ENCODE measurements around the gene PAQR4.

DNA sequence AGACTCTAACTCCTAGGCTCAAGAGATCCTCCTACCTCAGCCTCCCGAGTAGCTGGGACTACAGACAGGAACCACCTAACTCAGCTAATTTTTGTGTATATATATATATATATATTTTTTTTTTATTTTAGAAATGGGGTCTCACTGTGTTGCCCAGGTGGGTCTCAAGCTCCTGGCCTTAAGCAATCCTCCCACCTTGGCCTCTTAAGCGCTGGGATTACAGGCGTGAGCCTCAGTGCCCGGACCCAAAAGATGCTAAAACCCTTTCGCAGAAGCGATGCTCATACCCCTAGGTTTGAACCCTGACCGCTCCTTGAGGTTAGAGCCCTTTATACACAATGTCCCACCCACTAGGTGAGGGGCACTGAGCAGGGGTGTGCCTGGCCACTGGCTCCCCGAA lies 41.4 kb downstream of the PAQR4 start:
- TF ChIP-seq, protein P1, sequence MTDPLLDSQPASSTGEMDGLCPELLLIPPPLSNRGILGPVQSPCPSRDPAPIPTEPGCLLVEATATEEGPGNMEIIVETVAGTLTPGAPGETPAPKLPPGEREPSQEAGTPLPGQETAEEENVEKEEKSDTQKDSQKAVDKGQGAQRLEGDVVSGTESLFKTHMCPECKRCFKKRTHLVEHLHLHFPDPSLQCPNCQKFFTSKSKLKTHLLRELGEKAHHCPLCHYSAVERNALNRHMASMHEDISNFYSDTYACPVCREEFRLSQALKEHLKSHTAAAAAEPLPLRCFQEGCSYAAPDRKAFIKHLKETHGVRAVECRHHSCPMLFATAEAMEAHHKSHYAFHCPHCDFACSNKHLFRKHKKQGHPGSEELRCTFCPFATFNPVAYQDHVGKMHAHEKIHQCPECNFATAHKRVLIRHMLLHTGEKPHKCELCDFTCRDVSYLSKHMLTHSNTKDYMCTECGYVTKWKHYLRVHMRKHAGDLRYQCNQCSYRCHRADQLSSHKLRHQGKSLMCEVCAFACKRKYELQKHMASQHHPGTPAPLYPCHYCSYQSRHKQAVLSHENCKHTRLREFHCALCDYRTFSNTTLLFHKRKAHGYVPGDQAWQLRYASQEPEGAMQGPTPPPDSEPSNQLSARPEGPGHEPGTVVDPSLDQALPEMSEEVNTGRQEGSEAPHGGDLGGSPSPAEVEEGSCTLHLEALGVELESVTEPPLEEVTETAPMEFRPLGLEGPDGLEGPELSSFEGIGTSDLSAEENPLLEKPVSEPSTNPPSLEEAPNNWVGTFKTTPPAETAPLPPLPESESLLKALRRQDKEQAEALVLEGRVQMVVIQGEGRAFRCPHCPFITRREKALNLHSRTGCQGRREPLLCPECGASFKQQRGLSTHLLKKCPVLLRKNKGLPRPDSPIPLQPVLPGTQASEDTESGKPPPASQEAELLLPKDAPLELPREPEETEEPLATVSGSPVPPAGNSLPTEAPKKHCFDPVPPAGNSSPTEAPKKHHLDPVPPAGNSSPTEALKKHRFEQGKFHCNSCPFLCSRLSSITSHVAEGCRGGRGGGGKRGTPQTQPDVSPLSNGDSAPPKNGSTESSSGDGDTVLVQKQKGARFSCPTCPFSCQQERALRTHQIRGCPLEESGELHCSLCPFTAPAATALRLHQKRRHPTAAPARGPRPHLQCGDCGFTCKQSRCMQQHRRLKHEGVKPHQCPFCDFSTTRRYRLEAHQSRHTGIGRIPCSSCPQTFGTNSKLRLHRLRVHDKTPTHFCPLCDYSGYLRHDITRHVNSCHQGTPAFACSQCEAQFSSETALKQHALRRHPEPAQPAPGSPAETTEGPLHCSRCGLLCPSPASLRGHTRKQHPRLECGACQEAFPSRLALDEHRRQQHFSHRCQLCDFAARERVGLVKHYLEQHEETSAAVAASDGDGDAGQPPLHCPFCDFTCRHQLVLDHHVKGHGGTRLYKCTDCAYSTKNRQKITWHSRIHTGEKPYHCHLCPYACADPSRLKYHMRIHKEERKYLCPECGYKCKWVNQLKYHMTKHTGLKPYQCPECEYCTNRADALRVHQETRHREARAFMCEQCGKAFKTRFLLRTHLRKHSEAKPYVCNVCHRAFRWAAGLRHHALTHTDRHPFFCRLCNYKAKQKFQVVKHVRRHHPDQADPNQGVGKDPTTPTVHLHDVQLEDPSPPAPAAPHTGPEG (CRISPR knock-in tag; IDR thresholded peaks at IDR 0.05) = no peak
- TF ChIP-seq ZNF589 (CRISPR knock-in tag; conservative IDR thresholded peaks at IDR 0.05) = no peak
- TF ChIP-seq E2F5 (CRISPR knock-in tag; conservative IDR thresholded peaks at IDR 0.05) = no peak
- TF ChIP-seq YY1 (IDR thresholded peaks at IDR 0.05; ENCODE audit: insufficient read depth, insufficient replicate concordance, low read depth, low read length) = no peak
- TF ChIP-seq, protein P2, sequence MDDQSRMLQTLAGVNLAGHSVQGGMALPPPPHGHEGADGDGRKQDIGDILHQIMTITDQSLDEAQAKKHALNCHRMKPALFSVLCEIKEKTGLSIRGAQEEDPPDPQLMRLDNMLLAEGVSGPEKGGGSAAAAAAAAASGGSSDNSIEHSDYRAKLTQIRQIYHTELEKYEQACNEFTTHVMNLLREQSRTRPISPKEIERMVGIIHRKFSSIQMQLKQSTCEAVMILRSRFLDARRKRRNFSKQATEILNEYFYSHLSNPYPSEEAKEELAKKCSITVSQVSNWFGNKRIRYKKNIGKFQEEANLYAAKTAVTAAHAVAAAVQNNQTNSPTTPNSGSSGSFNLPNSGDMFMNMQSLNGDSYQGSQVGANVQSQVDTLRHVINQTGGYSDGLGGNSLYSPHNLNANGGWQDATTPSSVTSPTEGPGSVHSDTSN (CRISPR knock-in tag; IDR thresholded peaks at IDR 0.05; ENCODE audit: borderline replicate concordance) = no peak
- TF ChIP-seq REST (IDR thresholded peaks at IDR 0.05; ENCODE audit: borderline replicate concordance in 1 of 2, low read depth in 1 of 2, low read length in 2 of 2) = no peak
- TF ChIP-seq, protein P3, sequence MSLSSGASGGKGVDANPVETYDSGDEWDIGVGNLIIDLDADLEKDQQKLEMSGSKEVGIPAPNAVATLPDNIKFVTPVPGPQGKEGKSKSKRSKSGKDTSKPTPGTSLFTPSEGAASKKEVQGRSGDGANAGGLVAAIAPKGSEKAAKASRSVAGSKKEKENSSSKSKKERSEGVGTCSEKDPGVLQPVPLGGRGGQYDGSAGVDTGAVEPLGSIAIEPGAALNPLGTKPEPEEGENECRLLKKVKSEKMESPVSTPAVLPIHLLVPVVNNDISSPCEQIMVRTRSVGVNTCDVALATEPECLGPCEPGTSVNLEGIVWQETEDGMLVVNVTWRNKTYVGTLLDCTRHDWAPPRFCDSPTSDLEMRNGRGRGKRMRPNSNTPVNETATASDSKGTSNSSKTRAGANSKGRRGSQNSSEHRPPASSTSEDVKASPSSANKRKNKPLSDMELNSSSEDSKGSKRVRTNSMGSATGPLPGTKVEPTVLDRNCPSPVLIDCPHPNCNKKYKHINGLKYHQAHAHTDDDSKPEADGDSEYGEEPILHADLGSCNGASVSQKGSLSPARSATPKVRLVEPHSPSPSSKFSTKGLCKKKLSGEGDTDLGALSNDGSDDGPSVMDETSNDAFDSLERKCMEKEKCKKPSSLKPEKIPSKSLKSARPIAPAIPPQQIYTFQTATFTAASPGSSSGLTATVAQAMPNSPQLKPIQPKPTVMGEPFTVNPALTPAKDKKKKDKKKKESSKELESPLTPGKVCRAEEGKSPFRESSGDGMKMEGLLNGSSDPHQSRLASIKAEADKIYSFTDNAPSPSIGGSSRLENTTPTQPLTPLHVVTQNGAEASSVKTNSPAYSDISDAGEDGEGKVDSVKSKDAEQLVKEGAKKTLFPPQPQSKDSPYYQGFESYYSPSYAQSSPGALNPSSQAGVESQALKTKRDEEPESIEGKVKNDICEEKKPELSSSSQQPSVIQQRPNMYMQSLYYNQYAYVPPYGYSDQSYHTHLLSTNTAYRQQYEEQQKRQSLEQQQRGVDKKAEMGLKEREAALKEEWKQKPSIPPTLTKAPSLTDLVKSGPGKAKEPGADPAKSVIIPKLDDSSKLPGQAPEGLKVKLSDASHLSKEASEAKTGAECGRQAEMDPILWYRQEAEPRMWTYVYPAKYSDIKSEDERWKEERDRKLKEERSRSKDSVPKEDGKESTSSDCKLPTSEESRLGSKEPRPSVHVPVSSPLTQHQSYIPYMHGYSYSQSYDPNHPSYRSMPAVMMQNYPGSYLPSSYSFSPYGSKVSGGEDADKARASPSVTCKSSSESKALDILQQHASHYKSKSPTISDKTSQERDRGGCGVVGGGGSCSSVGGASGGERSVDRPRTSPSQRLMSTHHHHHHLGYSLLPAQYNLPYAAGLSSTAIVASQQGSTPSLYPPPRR (CRISPR knock-in tag; IDR thresholded peaks at IDR 0.05; ENCODE audit: borderline replicate concordance) = no peak
- TF ChIP-seq RAD21 (CRISPR knock-in tag; IDR thresholded peaks at IDR 0.05) = no peak
- TF ChIP-seq ZNF713 (CRISPR knock-in tag; IDR thresholded peaks at IDR 0.05) = no peak
- no peak for TF ChIP-seq ZNF143 (CRISPR knock-in tag; IDR thresholded peaks at IDR 0.05)
- TF ChIP-seq DNMT3B (CRISPR knock-in tag; conservative IDR thresholded peaks at IDR 0.05) = no peak
- TF ChIP-seq ARID4A (CRISPR knock-in tag; IDR thresholded peaks at IDR 0.05; ENCODE audit: borderline replicate concordance) = no peak
- no peak for TF ChIP-seq AHR (CRISPR knock-in tag; IDR thresholded peaks at IDR 0.05)
